PFSK-1 (cell line): ENCODE results near the gene MUC4.

Experiments
- FOXP2 ChIP-seq: optimal IDR thresholded peaks from 2 replicates; pipeline ENCODE3; 2011; ENCODE audit warnings: borderline replicate concordance, control low read depth, inconsistent platforms; ENCODE audit not compliant: insufficient read depth; ENCODE audit errors: extremely low read length, extremely low read depth
- POLR2AphosphoS5 ChIP-seq: IDR thresholded peaks from 2 replicates; pipeline ENCODE4 v1.6.1; 2012; ENCODE audit warnings: low read depth, mild to moderate bottlenecking, control low read depth, low read length, moderate library complexity
- REST ChIP-seq, 2 experiments: IDR thresholded peaks; 2 replicates each; pipeline versions ENCODE4 v1.6.1 to v1.8.0; 2011 to 2012; ENCODE audit warnings: low read depth in 2 of 2, low read length in 2 of 2, control low read depth in 1 of 2, inconsistent platforms in 1 of 2, mild to moderate bottlenecking in 1 of 2, moderate library complexity in 1 of 2; ENCODE audit not compliant: insufficient read depth in 1 of 2
- SIN3A ChIP-seq: IDR thresholded peaks from 2 replicates; pipeline ENCODE4 v1.6.1; 2012; ENCODE audit warnings: mild to moderate bottlenecking, low read length, moderate library complexity, borderline replicate concordance; ENCODE audit not compliant: insufficient read depth
- TAF1 ChIP-seq: IDR thresholded peaks from 2 replicates; pipeline ENCODE4 v1.6.1; 2012; ENCODE audit warnings: low read length, control low read depth, borderline replicate concordance; ENCODE audit not compliant: insufficient read depth

MUC4 gene

GRCh38 chr3:195715134-195715533 is 96.6 kb downstream of the MUC4 start:
- TF ChIP-seq POLR2AphosphoS5: no peak

GRCh38 chr3:195714380-195715011 is 97.2 kb downstream of the MUC4 start:
- no peak for TF ChIP-seq SIN3A
- no peak for TF ChIP-seq FOXP2
- no peak for TF ChIP-seq REST (IDR thresholded peaks at IDR 0.05; ENCODE audit: insufficient read depth in 1 of 2, low read depth in 2 of 2, low read length in 2 of 2)
- TF ChIP-seq POLR2AphosphoS5: no peak
- no peak for TF ChIP-seq TAF1

- TF ChIP-seq FOXP2: no peak
- TF ChIP-seq TAF1: no peak
- TF ChIP-seq POLR2AphosphoS5: no peak
- no peak for TF ChIP-seq SIN3A
- no peak for TF ChIP-seq REST (IDR thresholded peaks at IDR 0.05; ENCODE audit: insufficient read depth in 1 of 2, low read depth in 2 of 2, low read length in 2 of 2)
Observed at GRCh38 chr3:195711813-195712534, 99.8 kb downstream of the MUC4 start.

GRCh38 chr3:195709676-195710085 is 102.0 kb downstream of the MUC4 start:
- no peak for TF ChIP-seq POLR2AphosphoS5
- no peak for TF ChIP-seq TAF1
- no peak for TF ChIP-seq REST (IDR thresholded peaks at IDR 0.05; ENCODE audit: insufficient read depth in 1 of 2, low read depth in 2 of 2, low read length in 2 of 2)
- no peak for TF ChIP-seq SIN3A
- TF ChIP-seq FOXP2: no peak

GRCh38 chr3:195708626-195709481 is 102.9 kb downstream of the MUC4 start:
- TF ChIP-seq FOXP2: no peak
- no peak for TF ChIP-seq POLR2AphosphoS5
- no peak for TF ChIP-seq REST (IDR thresholded peaks at IDR 0.05; ENCODE audit: insufficient read depth in 1 of 2, low read depth in 2 of 2, low read length in 2 of 2)
- TF ChIP-seq TAF1: no peak
- TF ChIP-seq SIN3A: no peak
